Measurements from ENCODE around the gene SRSF11.

SRSF11 gene, protein sequence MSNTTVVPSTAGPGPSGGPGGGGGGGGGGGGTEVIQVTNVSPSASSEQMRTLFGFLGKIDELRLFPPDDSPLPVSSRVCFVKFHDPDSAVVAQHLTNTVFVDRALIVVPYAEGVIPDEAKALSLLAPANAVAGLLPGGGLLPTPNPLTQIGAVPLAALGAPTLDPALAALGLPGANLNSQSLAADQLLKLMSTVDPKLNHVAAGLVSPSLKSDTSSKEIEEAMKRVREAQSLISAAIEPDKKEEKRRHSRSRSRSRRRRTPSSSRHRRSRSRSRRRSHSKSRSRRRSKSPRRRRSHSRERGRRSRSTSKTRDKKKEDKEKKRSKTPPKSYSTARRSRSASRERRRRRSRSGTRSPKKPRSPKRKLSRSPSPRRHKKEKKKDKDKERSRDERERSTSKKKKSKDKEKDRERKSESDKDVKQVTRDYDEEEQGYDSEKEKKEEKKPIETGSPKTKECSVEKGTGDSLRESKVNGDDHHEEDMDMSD

DNA sequence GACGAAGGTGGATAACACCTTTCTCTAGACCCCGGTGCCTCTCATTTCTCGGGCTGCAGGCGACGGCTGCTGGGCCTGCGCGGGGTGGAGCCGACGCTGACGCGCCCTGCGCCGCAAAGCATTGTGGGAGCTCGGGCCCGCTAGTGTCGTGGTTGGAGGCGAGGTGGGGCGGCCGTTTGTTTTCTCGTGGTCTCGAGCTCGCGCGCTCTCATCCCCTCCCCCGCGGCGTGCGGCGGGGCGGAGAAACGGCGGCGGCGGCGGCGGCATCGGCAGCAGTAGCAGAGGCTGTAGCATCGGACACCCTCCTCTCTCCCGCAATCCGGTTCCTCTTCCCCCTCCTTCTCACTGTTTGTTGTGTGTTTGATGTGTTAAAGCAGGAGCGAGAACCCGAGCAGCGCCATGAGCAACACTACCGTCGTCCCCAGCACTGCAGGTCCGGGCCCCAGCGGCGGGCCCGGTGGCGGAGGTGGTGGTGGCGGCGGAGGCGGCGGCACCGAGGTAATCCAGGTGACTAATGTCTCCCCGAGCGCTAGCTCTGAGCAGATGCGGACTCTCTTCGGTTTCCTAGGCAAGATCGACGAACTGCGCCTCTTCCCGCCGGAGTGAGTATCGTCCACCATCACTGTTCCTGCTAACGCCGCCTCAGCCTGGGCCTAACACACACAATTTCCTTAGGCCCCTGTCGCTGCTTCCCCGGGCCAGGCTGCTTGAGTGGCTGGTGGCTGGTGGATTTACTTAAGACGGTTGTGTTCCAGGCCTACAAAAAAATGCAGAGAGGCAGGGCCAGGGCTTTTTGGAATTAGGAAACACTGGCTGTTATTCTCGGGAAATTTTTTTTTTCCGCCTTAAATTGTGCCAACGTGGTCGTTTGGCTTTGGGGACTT lies at the start of gene SRSF11:
Gene SRSF11 (plus strand): TSS at position 143 of the 884 bp plus-strand sequence. CDS start 257 bp downstream, at position 400.
- TF ChIP-seq, protein P1, sequence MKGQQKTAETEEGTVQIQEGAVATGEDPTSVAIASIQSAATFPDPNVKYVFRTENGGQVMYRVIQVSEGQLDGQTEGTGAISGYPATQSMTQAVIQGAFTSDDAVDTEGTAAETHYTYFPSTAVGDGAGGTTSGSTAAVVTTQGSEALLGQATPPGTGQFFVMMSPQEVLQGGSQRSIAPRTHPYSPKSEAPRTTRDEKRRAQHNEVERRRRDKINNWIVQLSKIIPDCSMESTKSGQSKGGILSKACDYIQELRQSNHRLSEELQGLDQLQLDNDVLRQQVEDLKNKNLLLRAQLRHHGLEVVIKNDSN (IDR thresholded peaks at IDR 0.05): peak; percentile 37; the same call in 1 of the 2 replicates
- TF ChIP-seq RAD21 (IDR thresholded peaks at IDR 0.05; ENCODE audit: low read depth) (no peak), CREB1 (IDR thresholded peaks at IDR 0.05; ENCODE audit: low read depth) (no peak; the same call in 1 of the 2 replicates), TCF12 (IDR thresholded peaks at IDR 0.05; ENCODE audit: low read depth) (peak; percentile 68; the same call in 1 of the 2 replicates), NFIC (IDR thresholded peaks at IDR 0.05) (no peak), YY1 (IDR thresholded peaks at IDR 0.05; ENCODE audit: low read depth) (peak; percentile 47; the same call in 1 of the 2 replicates), EP300 (IDR thresholded peaks at IDR 0.05; ENCODE audit: borderline replicate concordance) (peak; percentile 46; the same call in 1 of the 2 replicates), EGR1 (IDR thresholded peaks at IDR 0.05) (no peak), ZBTB7A (IDR thresholded peaks at IDR 0.05; ENCODE audit: low read depth) (no peak), TAF1 (IDR thresholded peaks at IDR 0.05; ENCODE audit: low read depth) (peak; percentile 75), TEAD4 (IDR thresholded peaks at IDR 0.05) (peak; percentile 39; the same call in 1 of the 2 replicates), CEBPB (IDR thresholded peaks at IDR 0.05) (no peak), FOXM1 (IDR thresholded peaks at IDR 0.05; ENCODE audit: borderline replicate concordance, low read depth) (no peak; the same call in 1 of the 2 replicates)
- TF ChIP-seq, protein P2, sequence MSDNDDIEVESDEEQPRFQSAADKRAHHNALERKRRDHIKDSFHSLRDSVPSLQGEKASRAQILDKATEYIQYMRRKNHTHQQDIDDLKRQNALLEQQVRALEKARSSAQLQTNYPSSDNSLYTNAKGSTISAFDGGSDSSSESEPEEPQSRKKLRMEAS (IDR thresholded peaks at IDR 0.05): peak; percentile 94
- TF ChIP-seq, protein P3, sequence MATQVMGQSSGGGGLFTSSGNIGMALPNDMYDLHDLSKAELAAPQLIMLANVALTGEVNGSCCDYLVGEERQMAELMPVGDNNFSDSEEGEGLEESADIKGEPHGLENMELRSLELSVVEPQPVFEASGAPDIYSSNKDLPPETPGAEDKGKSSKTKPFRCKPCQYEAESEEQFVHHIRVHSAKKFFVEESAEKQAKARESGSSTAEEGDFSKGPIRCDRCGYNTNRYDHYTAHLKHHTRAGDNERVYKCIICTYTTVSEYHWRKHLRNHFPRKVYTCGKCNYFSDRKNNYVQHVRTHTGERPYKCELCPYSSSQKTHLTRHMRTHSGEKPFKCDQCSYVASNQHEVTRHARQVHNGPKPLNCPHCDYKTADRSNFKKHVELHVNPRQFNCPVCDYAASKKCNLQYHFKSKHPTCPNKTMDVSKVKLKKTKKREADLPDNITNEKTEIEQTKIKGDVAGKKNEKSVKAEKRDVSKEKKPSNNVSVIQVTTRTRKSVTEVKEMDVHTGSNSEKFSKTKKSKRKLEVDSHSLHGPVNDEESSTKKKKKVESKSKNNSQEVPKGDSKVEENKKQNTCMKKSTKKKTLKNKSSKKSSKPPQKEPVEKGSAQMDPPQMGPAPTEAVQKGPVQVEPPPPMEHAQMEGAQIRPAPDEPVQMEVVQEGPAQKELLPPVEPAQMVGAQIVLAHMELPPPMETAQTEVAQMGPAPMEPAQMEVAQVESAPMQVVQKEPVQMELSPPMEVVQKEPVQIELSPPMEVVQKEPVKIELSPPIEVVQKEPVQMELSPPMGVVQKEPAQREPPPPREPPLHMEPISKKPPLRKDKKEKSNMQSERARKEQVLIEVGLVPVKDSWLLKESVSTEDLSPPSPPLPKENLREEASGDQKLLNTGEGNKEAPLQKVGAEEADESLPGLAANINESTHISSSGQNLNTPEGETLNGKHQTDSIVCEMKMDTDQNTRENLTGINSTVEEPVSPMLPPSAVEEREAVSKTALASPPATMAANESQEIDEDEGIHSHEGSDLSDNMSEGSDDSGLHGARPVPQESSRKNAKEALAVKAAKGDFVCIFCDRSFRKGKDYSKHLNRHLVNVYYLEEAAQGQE (IDR thresholded peaks at IDR 0.05; ENCODE audit: low read depth): no peak

DNA sequence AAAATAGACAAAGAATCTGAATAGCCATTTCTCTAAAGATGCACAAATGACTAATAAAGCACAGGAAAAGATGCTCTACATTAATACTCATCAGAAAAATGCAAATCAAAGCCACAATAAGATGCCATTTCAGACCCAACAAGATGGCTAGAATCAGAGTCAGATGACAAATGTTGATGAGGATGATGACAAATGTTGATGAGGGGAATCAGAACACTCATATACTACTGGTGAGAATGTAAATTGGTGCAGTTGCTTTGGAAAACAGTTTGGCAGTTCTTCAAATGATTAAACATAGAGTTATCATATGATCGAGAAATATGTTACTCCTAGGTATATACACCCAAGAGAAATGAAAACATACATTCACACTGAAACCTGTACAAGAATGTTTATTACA lies 49.7 kb upstream of the SRSF11 start:
- TF ChIP-seq EGR1 (IDR thresholded peaks at IDR 0.05): no peak
- TF ChIP-seq NFIC (IDR thresholded peaks at IDR 0.05): no peak

DNA sequence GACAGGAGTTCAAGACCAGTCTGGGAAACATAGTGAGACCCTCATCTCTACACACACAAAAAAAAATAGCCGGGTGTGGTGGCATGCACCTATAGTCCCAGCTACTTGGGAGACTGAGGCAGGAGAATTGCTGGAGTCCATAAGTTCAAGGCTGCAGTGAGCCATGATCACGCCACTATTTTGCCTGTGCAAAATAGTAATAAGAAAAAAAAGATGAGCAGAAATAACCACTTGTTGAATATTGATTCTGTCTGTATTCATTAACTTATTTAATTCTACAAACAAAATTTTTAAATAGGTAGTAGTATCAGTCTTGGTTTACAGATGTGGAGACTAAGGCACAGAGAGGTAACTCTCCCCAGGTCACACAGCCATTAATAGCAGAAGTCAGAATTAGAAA lies 32.7 kb upstream of the SRSF11 start:
- TF ChIP-seq, protein P1 (IDR thresholded peaks at IDR 0.05): no peak
- TF ChIP-seq, protein P3 (IDR thresholded peaks at IDR 0.05; ENCODE audit: low read depth): no peak
- TF ChIP-seq CREB1 (IDR thresholded peaks at IDR 0.05; ENCODE audit: low read depth) (no peak), NFIC (IDR thresholded peaks at IDR 0.05) (no peak), TEAD4 (IDR thresholded peaks at IDR 0.05) (no peak)

DNA sequence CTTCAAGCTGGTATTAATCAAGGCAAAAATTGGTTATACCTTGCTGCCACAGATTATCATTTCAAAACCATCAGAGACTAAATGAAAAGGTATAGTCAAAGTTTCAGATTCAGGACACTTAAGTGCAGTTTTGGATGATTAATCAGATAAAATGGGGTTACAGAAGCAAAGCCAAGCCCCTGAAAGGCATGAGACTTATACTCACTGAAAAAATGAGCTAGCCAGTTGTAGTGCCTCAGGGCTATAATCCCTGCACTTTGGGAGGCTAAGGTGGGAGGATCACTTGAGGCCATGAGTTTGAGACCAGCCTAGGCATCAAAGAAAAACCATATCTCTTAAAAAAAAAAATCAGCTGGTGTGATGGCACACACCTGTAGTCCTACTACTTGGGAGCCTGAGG lies 31.0 kb upstream of the SRSF11 start:
- TF ChIP-seq TCF12 (IDR thresholded peaks at IDR 0.05; ENCODE audit: low read depth): no peak
- no peak for TF ChIP-seq EGR1 (IDR thresholded peaks at IDR 0.05)
- TF ChIP-seq, protein P3 (IDR thresholded peaks at IDR 0.05; ENCODE audit: low read depth): no peak
